HG03135 (cell line): ENCODE data around the gene BAIAP2L2.

ENCODE experiments used
- ATAC-seq: cut with Tn5 transposase; IDR thresholded peaks from one replicate; pipeline ENCODE4 v1.9.1; 2021; ENCODE audit warnings: mild to moderate bottlenecking, moderate library complexity; ENCODE audit not compliant: unreplicated experiment

The BAIAP2L2 gene

DNA sequence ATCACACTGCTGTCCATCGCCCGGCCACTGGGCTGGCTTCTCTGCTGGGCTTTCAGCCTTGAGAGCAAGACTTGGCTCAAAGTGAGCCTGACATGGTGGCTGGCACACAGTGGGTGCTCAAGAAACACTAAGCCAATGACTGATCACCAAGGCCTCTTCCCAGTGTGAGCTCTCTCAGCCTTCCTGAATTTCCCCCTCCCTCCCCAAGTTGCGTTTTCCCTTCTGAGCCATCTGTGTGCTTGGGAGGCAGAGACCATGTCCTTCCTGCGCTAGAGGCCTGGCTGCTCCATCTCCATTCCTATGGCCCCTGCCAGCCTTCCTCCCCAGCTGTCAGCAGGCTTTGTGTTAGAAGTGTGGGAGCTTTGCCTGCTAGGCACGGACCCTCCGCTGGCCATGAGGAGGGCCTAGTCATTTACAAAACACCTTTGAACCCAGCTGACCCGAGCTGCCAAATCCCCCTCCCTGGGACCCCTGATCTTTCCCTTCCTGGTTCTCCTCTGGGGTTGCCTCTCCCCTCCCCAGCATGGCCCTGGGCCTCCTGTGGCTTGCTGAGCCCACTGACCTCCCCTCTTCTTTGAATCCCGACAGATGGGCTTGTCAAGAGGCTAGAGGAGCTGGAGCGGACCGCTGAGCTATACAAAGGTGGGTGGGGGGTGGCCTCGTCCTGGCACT is 40.1 kb downstream of the BAIAP2L2 start:
- ATAC-seq, result no peak

DNA sequence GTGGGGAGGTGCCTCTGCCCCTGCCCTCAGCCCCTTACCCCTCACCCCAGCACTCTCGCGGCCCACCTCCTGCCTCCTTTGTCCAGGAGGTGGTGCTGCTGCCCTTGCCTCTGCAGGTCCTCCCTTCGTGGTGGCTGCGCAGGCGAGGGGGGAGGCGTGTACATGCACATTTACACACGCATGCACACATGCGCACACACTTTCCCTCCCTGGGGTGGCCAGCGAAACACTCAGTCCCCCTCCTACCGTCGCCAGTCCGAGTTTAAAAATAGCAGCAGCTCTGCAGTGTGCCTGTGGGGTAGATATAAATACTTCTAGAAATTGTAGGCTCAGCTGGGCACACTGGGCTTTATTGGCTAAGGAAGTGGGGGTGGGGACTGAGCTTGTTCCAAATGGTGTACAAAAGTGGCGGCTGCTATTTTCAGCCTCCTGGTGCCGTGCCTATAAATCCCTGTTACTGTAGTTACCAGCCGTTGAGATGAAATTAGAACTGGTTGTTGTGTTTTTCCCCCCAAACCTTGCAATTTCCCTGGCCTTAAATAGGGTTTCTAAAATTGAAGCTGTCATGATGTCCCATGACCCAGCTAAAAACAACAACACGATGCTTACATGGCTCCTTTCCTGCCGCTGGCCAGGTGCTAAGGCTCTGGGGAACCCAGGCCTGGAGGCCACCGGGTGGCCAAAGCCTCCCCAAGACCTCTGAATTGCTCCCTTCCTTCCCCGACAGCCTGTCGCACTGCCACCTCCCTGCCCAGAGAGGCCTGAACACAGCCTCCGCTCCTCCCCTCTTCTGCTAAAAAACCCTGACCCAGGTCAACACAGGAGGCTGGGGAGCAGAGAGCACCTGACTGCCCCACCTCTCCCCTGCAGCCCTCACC is 40.9 kb downstream of the BAIAP2L2 start:
- no peak for ATAC-seq

DNA sequence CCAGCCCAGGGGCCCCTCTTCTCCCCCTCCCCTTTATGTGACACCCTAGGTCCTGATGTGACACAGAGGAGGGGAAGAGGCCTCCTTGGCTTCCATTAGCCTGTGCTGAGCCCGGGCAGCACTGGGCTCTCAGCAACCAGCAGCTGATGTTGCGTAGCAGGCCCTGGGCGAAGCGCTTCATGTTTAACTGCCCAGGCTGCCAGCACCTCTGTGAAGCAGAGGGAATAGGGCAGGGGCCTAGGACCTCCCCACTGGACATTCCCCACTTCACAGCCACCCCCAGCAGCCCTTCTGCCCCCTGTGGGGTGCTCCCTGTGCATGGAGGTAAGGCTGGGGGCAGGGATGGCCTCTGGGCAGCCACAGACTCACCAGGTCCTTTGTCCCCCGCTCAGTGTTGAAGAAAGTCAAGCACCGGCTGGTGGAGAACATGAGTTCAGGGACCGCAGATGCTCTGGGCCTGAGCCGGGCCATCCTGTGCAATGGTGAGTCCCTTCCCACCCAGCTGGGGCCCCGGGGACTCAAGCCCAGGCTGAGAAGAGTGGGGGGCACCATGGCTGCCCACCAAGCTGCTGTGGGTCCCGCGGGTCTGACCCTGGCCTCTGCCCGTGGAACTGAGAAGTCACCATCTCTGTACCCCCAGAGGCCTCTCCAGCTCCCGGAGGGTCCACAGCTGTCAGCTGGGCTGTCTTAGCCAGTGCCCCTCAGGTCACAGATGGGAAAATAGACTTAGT is 41.7 kb downstream of the BAIAP2L2 start:
- no peak for ATAC-seq

DNA sequence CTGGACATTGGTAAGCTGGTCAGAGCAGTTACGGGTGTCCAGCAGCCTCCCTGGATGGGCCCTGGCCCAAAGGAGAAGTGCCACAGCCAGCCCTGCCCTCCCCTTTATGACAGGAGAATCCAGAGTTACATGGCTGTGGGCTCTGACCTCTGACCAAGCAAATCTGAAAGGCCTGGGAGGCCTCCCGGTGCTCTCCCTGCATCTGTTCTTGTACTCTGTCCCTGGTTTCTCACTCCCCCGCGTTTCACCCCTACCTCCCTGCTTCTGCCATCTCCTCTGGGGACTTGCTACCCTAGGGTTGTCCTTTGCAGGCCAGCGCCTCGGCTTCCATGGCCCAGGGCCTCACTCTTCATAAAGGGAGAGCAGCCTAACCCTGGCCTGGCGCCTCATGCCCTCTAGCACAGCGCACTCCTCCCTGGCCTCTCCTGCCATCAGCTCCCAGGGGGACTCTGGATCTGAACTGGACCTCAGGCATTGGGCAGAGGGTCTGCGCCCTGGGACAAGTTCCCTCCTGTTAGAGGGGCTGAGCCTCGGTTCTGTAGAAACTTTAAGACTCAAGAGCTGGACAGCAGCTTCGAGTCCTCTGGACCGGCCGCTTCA is 42.6 kb downstream of the BAIAP2L2 start:
- ATAC-seq, result no peak

DNA sequence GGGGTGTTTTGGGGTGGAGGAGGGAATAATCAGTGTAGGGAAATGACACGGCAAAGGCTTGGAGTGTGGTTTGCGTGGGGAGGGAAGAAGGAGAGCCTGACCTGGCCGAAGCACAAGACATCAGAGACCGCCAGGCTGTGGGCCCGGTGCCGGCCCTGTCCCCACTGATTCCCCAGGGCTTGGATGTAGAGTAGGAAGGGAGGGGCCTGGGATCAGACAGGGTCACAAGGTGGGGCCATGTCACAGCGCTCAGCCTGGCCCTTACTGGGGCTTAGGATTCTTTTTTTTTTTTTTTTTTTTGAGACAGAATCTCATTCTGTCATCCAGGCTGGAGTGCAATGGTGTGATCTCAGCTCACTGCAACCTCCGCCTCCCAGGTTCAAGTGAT is 43.5 kb downstream of the BAIAP2L2 start:
- no peak for ATAC-seq

DNA sequence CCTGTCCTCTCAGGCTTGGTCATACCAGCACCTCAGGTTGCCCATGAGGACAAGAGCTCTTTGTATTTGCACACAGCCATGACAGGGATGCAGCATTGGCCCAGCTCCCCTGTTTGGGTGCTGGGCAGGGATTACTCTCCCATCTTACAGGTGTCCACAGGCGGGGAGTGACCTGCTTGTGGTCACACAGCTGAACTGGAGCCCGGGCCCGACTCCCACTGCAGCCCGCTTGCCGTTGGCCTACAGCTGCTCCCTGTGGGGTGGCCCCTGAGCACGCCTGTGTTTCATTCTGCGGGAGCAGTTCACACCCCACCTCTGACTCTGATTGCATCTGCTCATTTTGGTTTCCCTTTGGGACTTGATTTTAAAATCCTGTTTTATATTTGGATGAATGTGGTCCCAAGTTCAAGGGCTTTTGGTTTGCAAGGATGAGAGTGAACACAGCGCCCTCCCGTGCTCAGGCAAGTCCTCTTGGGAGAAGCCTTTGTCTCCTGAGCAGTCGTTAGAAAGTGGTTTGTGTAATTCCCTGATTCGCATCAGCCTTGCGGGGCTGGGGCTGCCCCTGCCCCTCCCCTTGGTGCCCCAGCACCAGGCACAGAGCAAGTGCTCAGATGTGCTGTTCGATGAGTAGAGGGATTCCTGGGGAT is 44.0 kb downstream of the BAIAP2L2 start:
- ATAC-seq, result no peak

DNA sequence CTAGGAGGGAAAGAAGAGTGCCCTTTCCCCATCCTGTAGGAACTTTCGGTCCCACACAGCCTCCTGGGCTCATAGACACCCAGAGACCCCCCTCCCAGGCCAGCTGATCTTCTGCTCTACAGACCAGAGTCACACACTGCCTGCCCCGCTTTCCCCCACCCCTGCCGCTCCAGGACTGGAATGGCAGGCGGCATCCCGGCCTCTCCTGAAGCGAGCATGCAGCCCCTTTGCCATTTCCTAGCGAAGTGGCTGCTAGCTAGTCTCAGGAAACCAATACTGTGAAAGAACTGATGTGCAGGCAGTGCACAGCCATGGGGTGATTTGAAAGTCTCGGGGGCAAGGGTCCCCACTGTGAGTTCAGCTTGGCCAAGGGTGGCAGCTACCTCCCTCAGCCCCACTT is 44.9 kb downstream of the BAIAP2L2 start:
- ATAC-seq, result no peak

DNA sequence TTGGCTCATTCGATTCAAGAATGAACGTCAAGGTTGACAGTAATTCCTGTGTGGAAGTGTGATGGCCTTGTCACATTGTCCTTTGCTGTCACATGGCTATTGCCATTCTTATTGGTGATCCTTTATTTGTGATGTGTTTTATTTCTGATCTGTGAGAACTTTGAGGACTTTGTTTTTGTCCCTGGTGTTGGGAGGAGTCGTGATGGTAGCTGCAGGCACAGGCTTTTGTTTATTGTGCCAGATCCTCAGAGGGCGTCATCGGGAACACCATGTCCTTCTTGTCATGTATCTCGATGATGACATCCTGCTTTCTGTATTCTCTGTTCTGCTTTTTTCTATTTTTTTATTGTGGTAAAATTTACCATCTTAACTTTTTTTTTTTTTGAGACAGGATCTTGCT is 47.7 kb downstream of the BAIAP2L2 start:
- ATAC-seq, result no peak

DNA sequence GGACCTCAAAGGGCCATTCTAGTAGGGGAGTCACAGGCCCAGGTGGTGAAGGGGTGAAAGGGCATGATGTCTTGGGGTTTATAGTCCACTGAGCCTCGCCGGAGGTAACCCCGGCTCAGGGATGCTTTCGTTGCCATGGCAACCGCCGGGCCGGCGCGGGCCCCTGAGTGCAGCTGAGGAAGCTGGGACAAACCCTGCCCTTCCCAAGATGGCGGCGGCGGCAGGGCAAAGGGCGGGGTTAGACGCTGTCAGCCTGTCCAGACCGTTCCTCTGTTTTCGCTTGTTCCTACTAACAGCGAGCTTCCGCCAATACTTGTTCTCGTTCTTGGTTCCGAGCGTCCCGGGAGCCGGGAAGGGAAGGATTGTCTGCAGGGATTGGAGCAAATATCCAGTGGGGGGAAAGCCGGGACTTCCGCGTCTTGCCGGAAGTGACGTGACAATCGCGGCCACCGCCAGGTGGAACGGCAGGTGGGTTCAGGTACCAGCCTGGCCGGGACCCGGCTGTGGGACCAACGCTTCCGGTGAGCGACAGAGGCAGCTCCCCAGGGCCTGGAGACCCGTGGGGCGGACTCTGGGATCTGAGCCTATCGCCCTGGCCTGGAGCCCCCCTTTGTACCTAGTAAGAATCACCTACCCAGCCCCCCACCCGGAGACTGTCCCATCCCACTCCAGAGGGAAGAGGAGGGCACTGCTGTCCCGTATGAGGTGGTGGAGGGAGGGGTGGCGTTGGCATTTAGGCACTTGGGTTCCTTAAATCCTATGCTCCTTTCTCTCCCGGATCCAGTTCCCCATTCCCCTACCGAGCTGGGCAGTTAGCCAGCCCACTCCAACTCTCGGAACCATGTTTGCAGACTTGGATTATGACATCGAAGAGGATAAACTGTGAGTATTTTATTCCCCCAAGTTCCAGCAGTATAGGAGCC is 53.3 kb downstream of the BAIAP2L2 start, which contains the start of gene PICK1:
PICK1 (plus strand) TSS at position 436 of the 923 bp plus-strand sequence; CDS start at position 842, 406 bp downstream.
- ATAC-seq, result no peak

DNA sequence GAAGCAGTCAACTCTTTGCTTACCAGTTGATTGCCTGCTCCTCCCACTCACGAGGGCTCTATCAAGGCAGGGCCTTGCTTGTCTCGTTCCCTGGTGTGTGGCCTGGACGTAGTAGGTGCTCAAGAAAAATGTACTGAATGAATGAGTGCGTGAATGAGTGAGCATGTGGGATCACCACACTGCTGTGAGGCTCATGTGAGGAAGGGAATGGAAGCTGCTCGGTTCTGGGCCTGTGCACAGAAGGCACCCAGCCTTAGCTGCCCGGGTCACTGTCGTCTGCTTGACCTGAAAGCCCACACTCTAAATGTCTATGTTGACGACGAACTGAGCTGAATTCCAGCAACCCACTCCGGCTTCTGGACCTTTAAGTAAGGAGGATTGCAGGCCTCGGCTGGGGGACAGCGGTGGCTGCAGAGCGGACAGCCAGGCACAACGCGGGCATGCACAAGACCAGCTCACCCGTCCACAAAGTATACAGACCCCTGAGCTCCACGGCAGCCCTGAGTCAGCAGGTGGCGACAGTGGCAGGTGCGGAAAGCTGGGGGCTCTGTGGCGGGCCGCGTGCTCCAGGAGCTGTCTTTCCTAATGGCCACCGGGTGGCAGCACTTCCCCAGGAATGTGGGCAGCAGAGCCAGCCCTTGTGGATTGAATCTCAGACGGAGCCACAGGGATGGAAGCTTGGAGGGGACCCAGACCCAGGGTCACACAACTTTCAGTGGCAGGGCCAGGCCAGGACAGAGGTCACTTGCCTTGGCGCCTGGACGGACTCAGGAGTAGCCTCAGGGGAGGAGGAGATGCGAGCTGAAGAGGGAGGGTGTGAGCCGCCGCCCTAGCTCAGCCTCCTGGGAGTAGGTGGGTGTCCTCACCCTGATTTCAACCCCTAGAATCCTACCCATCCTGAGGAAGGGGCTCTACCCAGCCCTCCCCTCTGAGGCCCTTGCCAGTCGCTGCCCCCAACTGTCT is 58.3 kb downstream of the BAIAP2L2 start:
- peak; percentile 57 for ATAC-seq

DNA sequence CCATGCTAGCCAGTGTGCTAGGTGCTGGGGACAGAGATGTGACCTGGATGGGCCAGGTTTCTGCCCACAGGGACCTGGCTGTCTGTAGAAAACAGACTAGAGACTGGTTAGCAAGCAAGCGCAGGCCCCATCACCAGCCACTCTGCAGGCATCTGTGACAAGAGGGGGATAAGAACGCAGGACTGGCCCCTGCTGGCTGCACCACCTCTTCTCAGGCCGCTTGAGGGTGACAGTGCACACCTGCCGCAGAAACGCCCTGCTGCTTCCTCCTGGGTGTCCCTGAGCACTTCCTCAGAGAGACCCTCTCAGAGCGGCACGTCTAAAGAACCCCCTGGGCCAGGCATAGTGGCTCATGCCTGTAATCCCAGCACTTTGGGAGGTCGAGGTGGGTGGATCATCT is 59.2 kb downstream of the BAIAP2L2 start:
- no peak for ATAC-seq

DNA sequence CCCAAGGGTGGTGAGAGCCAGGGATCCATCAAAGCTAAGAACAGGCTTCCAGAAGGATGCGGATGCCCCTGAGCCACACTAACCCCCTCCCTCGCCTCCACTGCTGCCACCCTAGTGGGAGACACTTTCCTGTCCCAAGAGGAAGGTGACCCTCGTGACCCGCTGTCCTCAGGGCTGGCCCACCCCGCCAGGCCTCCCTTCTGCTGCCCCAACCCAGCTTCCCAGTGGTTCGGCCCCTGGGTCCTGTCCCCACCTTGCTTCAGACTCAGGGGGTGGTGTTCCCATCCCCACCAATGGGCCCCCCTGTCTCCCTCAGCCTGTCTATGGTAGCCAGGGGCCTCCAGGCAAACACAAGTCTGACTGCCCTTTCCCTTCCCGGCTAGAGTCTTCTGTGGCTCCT is 59.8 kb downstream of the BAIAP2L2 start:
- ATAC-seq, result no peak

DNA sequence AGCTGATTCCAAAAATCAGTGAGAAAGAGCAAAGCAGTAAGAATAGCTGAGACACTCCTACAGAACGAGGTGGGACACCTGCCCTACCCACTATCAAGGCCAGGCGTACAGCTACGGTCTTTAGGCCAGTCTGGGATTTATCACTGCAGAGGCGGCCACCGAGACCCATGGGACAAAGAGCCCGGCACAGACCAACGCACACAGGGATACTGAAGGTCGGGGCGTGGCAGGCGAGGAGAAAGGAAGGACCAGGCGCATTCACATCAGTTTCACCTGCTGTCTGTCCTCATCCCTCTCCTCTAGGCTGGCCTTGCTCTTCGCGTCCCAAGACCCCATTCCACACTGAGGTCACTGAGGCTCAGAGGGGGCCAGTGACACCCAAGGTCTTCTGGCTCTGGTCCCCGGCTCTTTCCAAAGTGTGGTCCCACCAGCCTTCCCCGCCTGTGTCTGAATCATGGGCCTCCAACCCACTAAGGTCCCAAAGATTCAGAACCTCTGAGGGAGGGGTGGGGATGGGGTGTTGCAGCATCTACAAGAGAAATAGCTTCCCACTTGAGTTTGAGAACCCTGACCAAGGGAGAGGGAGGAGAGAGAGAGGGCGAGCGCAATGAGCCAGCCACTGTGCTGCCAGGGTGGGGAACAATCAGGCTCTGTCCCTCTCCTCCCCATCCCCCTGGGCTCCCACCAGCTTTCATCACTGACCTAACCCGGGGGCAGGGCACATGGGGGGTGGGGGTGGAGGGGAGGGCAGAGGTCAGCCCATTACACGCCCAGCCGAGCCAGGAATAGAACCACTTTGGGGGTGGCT is 60.5 kb downstream of the BAIAP2L2 start:
- no peak for ATAC-seq

DNA sequence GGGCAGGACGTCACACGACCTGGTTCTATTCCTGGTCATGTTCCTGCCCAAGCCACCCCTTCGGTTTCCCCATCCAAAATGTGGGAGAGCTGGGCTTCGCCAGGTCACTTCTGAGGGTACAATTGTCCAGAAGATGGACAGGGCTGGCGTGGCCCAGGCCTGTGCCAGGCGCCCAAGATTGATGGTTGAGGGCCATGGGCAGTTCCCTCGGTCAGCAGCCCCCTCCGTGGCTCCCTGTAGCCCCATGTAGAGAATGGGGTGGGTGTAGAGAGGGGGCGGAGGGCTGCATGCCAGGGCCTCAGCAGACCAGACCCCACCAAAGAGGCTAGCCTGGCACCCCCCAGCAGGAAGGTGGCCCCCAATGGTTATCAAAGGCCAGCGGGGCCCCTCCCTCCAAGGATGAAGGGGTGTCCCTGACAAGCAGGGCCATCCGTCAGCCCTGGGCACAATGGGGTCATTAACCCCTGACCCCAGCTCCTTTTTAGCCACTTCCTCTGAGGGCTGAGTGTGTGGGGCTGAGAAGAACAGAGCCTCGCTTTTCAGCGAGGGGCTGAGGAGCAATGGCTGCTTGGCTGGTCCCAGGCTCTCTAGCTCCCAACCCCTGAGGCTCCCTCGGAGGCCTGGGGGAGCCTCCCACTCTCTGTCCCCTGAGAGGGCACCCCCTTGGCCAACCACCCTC is 64.3 kb downstream of the BAIAP2L2 start:
- ATAC-seq, result no peak

DNA sequence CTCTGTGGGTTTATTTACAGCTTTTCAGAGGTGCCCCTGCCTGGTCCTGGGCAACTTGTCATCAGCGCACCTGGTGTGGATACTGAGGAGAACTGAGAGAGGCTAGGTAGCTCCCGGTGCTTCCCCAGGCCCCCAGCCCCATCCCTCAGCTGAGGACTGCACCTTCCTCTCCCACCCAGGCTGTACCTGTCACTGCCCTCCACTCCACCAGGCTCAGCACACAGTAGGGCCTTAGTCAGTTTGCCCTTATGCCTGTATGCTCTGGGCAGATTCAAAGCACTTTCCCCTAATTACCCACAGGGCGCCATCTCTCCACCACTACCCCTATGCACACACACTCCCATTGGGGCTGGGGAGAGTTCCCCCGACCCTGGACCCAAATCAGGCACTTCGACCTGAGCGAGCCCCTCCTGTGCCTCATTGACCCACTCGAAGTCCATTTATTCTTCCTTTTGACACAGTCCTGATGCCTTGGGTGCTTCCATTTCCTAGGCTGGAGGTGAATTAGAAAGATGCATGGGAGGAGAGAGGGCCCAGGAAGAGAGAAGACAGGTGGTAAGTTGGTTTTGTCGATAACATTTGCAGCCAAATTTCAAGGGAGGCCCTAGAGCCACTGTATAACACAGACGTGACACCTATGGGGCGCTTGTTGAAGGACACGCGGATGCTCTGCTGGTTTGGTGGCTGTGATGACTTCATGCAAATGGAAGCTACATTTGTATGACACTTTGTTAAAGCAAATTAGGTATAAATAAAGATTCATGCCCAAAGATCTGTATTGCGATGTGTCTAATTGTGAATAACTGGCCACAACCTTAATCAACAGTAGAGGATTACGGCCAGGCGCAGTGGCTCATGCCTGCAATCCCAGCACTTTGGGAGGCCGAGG is 67.1 kb downstream of the BAIAP2L2 start:
- no peak for ATAC-seq

DNA sequence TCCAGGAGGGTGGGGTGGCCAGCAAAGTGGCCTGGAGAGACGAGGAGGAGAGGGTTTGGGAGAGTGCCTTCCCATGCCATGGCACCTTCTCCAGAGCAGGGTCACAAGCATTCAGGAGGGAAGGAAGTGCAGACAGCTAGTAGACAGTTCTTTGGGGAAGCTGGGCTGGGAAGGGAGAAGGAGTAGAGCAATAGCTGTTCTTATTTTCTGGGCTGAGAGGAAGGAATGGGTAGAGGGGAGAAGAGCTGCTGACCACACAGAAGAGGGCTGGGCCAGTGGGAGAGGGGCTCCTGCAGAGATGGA is 68.0 kb downstream of the BAIAP2L2 start:
- ATAC-seq, result no peak
